ENCODE results near the gene ADRB2.

GRCh38 chr5:148809781-148810524 lies 16.5 kb upstream of the ADRB2 start:
- no peak for TF ChIP-seq POLR2AphosphoS5 (IDR thresholded peaks at IDR 0.05; ENCODE audit: low read depth, low read length)
- TF ChIP-seq, protein P1, sequence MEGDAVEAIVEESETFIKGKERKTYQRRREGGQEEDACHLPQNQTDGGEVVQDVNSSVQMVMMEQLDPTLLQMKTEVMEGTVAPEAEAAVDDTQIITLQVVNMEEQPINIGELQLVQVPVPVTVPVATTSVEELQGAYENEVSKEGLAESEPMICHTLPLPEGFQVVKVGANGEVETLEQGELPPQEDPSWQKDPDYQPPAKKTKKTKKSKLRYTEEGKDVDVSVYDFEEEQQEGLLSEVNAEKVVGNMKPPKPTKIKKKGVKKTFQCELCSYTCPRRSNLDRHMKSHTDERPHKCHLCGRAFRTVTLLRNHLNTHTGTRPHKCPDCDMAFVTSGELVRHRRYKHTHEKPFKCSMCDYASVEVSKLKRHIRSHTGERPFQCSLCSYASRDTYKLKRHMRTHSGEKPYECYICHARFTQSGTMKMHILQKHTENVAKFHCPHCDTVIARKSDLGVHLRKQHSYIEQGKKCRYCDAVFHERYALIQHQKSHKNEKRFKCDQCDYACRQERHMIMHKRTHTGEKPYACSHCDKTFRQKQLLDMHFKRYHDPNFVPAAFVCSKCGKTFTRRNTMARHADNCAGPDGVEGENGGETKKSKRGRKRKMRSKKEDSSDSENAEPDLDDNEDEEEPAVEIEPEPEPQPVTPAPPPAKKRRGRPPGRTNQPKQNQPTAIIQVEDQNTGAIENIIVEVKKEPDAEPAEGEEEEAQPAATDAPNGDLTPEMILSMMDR (IDR thresholded peaks at IDR 0.05): no peak
- no peak for TF ChIP-seq REST (IDR thresholded peaks at IDR 0.05; ENCODE audit: insufficient read depth in 1 of 2, low read depth in 2 of 2, low read length in 1 of 2)
- TF ChIP-seq SIN3A (IDR thresholded peaks at IDR 0.05; ENCODE audit: borderline replicate concordance, insufficient read depth, low read depth, low read length): no peak
- TF ChIP-seq TCF7L2 (IDR thresholded peaks at IDR 0.05; ENCODE audit: low read depth, low read length): no peak

Data from Panc1 (cell line).